Caco-2 (cell line): ENCODE measurements around the gene TTC28. TPM values are rescaled to one million over a fixed set of nuclear protein-coding genes. Genes with fewer than 3 reads are reported as not detected.

ENCODE experiments used
- BruUV-seq: library from RNA; stranded (reverse); fragments of 400-500 nt; replicated peaks from 2 replicates; lab custom pipeline; 2021; lab: Mats Ljungman, UMichigan
- CTCF ChIA-PET: fragments of 300-600 bp; sonication (Branson Sonifier 250); formaldehyde crosslinking; loops from one replicate; lab custom pipeline; 2022; ENCODE audit warnings: antibody characterized with exemption; lab: Charles Lee
- POLR2A ChIA-PET: fragments of 300-600 bp; sonication (Branson Sonifier 250); formaldehyde crosslinking; loops from one replicate; lab custom pipeline; 2022; ENCODE audit warnings: antibody characterized with exemption; lab: Charles Lee
- DNase-seq, 2 experiments: peaks; one replicate each; pipeline versions ENCODE4 v3.0.0 to v3.0.0-alpha.2; 2020 to 2022
- H3K27me3 ChIP-seq: replicated peaks from 2 replicates; pipeline ENCODE4 v1.6.0; 2011; ENCODE audit warnings: low read length; ENCODE audit not compliant: control insufficient read depth, insufficient read depth
- H3K36me3 ChIP-seq: 2 replicates; pipeline ENCODE4 v1.5.1; 2011; ENCODE audit warnings: low read length; ENCODE audit not compliant: control insufficient read depth, insufficient read depth
- H3K4me1 ChIP-seq: fragments of 250-450 bp; sonication (Bioruptor Pico); 2 replicates; pipeline ENCODE4 v1.5.1; 2020; ENCODE audit warnings: mild to moderate bottlenecking
- H3K4me3 ChIP-seq: 2 replicates; pipeline ENCODE4 v1.5.1; 2011; ENCODE audit warnings: low read depth, mild to moderate bottlenecking, control low read depth, low read length
- H3K9me3 ChIP-seq: fragments of 250-450 bp; sonication (Bioruptor Pico); 2 replicates; pipeline ENCODE4 v1.5.1; 2020; ENCODE audit warnings: mild to moderate bottlenecking, moderate library complexity
- H3K27ac Mint-ChIP-seq: one replicate; pipeline ENCODE4 v1.8.0; 2022; ENCODE audit warnings: mixed read lengths; ENCODE audit not compliant: unreplicated experiment
- H3K27me3 Mint-ChIP-seq: one replicate; pipeline ENCODE4 v1.8.0; 2022; ENCODE audit warnings: mixed read lengths; ENCODE audit not compliant: insufficient read depth, unreplicated experiment
- H3K36me3 Mint-ChIP-seq: one replicate; pipeline ENCODE4 v1.8.0; 2022; ENCODE audit warnings: mild to moderate bottlenecking, mixed read lengths; ENCODE audit not compliant: insufficient read depth, unreplicated experiment
- H3K4me1 Mint-ChIP-seq: one replicate; pipeline ENCODE4 v1.8.0; 2022; ENCODE audit warnings: low read depth, mixed read lengths; ENCODE audit not compliant: unreplicated experiment
- H3K4me3 Mint-ChIP-seq: one replicate; pipeline ENCODE4 v1.8.0; 2022; ENCODE audit warnings: mild to moderate bottlenecking, moderate library complexity, mixed read lengths; ENCODE audit not compliant: unreplicated experiment
- H3K9me3 Mint-ChIP-seq: one replicate; pipeline ENCODE4 v1.8.0; 2022; ENCODE audit warnings: mixed read lengths; ENCODE audit not compliant: unreplicated experiment
- intact Hi-C: fragments of 100-400 bp; cut with micrococcal nuclease; formaldehyde crosslinking; loops from one replicate; pipeline ENCODE4 v1.10.0; 2022; ENCODE audit not compliant: unreplicated experiment
- total RNA-seq: library from RNA; stranded (reverse); gene quantifications from 2 replicates; pipeline ENCODE4 v1.2.3, GENCODE V29; 2022
- TF ChIP-seq, protein P1 (sequence below), 2 experiments: fragments of 200-600 bp in 1 of 2; IDR thresholded peaks; 1 replicate in 1 of 2; 2 replicates in 1 of 2; pipeline versions ENCODE4 v1.5.1 to v1.8.0; 2011 to 2022; ENCODE audit warnings: antibody characterized with exemption in 1 of 2, control low read depth in 1 of 2, inconsistent platforms in 1 of 2, low read depth in 1 of 2, low read length in 1 of 2, mild to moderate bottlenecking in 1 of 2, moderate library complexity in 1 of 2; ENCODE audit not compliant: insufficient read depth in 1 of 2, severe bottlenecking in 1 of 2, unreplicated experiment in 1 of 2

The TTC28 gene
- total RNA-seq, 1 experiment from 2014 or later = 12.0 TPM

DNA sequence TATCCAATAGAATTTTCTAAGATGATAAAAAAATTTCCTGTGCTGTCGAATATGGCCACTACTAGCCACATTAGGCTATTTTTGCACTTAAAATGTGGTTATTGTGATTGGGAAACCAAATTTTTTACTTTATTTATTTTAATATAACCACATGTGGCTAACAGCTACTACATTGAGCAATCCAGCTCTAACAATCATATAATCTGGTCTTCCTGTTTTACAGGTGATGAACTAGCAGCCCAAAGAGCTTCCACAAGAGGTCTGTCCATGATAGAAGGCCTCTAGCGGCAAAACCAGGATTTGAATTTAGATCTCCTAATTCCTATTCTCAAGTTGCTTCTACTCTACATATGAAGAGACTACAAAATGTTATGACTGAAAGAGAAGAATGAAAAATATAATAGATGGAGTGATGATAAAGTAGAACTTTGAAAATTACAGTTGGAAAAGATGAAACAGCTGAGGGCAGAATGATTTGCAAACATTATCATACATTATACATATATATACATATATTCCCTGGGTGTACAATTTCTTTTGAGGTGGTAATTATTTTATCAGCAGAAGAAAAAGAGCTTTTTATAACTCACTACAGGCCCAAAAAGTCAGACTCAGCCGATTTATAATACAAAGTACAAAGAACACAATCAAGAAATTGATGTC lies 397.1 kb downstream of the TTC28 start:
- Histone ChIP-seq H3K9me3 (no peaks in the 10 kb centered on the region), H3K4me1 (no peaks in the 10 kb centered on the region), H3K36me3 (no peaks in the 10 kb centered on the region), H3K27me3 (no peaks in the 10 kb centered on the region), H3K4me3 (no peak overlapping the region)
- ChIA-PET CTCF (no interaction called here), POLR2A (no interaction called here)
- H3K27me3 Mint-ChIP-seq = peaks cover 4% of the 10 kb centered on the region
- DNase-seq = no peak
- no peaks in the 10 kb centered on the region for H3K36me3 Mint-ChIP-seq
- no TSS peak for BruUV-seq
- no peaks in the 10 kb centered on the region for H3K9me3 Mint-ChIP-seq
- TF ChIP-seq, protein P1, sequence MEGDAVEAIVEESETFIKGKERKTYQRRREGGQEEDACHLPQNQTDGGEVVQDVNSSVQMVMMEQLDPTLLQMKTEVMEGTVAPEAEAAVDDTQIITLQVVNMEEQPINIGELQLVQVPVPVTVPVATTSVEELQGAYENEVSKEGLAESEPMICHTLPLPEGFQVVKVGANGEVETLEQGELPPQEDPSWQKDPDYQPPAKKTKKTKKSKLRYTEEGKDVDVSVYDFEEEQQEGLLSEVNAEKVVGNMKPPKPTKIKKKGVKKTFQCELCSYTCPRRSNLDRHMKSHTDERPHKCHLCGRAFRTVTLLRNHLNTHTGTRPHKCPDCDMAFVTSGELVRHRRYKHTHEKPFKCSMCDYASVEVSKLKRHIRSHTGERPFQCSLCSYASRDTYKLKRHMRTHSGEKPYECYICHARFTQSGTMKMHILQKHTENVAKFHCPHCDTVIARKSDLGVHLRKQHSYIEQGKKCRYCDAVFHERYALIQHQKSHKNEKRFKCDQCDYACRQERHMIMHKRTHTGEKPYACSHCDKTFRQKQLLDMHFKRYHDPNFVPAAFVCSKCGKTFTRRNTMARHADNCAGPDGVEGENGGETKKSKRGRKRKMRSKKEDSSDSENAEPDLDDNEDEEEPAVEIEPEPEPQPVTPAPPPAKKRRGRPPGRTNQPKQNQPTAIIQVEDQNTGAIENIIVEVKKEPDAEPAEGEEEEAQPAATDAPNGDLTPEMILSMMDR (IDR thresholded peaks at IDR 0.05; ENCODE audit: insufficient read depth in 1 of 2, low read depth in 1 of 2, low read length in 1 of 2, severe bottlenecking in 1 of 2, unreplicated experiment in 1 of 2) = no peak
- no peak overlapping the region for H3K4me3 Mint-ChIP-seq
- no peak overlapping the region for H3K27ac Mint-ChIP-seq
- intact Hi-C loops = no loop called here
- no peaks in the 10 kb centered on the region for H3K4me1 Mint-ChIP-seq

GRCh38 chr22:28279888-28280287 lies 399.8 kb downstream of the TTC28 start:
- H3K4me3 Mint-ChIP-seq = no peak overlapping the region
- no peaks in the 10 kb centered on the region for H3K27me3 ChIP-seq
- no peaks in the 10 kb centered on the region for H3K4me1 Mint-ChIP-seq
- peaks cover 2% of the 10 kb centered on the region for H3K27me3 Mint-ChIP-seq
- no peak overlapping the region for H3K27ac Mint-ChIP-seq
- H3K36me3 Mint-ChIP-seq = no peaks in the 10 kb centered on the region
- no peak overlapping the region for H3K4me3 ChIP-seq
- no peaks in the 10 kb centered on the region for H3K4me1 ChIP-seq
- H3K9me3 ChIP-seq = no peaks in the 10 kb centered on the region
- no peaks in the 10 kb centered on the region for H3K9me3 Mint-ChIP-seq
- ChIA-PET CTCF (no interaction called here), POLR2A (no interaction called here)
- BruUV-seq = no TSS peak
- intact Hi-C loops = no loop called here
- no peak for DNase-seq
- no peaks in the 10 kb centered on the region for H3K36me3 ChIP-seq
- TF ChIP-seq, protein P1 (IDR thresholded peaks at IDR 0.05; ENCODE audit: insufficient read depth in 1 of 2, low read depth in 1 of 2, low read length in 1 of 2, severe bottlenecking in 1 of 2, unreplicated experiment in 1 of 2) = no peak

GRCh38 chr22:28269277-28269676 lies 410.4 kb downstream of the TTC28 start:
- H3K9me3 Mint-ChIP-seq = peaks cover 9% of the 10 kb centered on the region
- TF ChIP-seq, protein P1 (IDR thresholded peaks at IDR 0.05; ENCODE audit: insufficient read depth in 1 of 2, low read depth in 1 of 2, low read length in 1 of 2, severe bottlenecking in 1 of 2, unreplicated experiment in 1 of 2) = no peak
- H3K4me3 Mint-ChIP-seq = no peak overlapping the region
- Histone ChIP-seq H3K4me1 (no peaks in the 10 kb centered on the region), H3K27me3 (no peaks in the 10 kb centered on the region), H3K9me3 (no peaks in the 10 kb centered on the region), H3K4me3 (no peak overlapping the region), H3K36me3 (no peaks in the 10 kb centered on the region)
- no peaks in the 10 kb centered on the region for H3K4me1 Mint-ChIP-seq
- POLR2A ChIA-PET = no interaction called here
- H3K36me3 Mint-ChIP-seq = no peaks in the 10 kb centered on the region
- peaks cover 6% of the 10 kb centered on the region for H3K27me3 Mint-ChIP-seq
- no TSS peak for BruUV-seq
- intact Hi-C loops = no loop called here
- no peak for DNase-seq
- H3K27ac Mint-ChIP-seq = no peak overlapping the region
- CTCF ChIA-PET = no interaction called here
